HepG2 (cell line): ENCODE results near the gene CHTF18. TPM values are rescaled to one million over a fixed set of nuclear protein-coding genes. Genes with fewer than 3 reads are reported as not detected.
A peak's percentile ranks its signal among the peaks of the same experiment; 100 is the strongest.

ENCODE experiments used
- ASH2L ChIP-seq: fragments of 300-600, 200-600 bp; sonication (generic); IDR thresholded peaks from 2 replicates; pipeline ENCODE4 v1.7.0; 2017; ENCODE audit warnings: low read depth, mild to moderate bottlenecking, moderate library complexity, mixed read lengths, low read length; ENCODE audit not compliant: insufficient read length
- FOXA3 ChIP-seq: IDR thresholded peaks from 2 replicates; pipeline ENCODE4 v1.6.1; 2016; ENCODE audit warnings: missing genetic modification reagents, missing compliant biosample characterization
- MTERF4 ChIP-seq: sonication (generic); formaldehyde crosslinking; IDR thresholded peaks from 2 replicates; pipeline ENCODE4 v1.8.0; 2023; ENCODE audit warnings: mild to moderate bottlenecking, missing genetic modification reagents
- PBX2 ChIP-seq: IDR thresholded peaks from 2 replicates; pipeline ENCODE4 v1.6.1; 2016; ENCODE audit warnings: control low read depth
- POLR2A ChIP-seq, 2 experiments: IDR thresholded peaks; 2 replicates each; pipeline ENCODE4 v1.6.1; 2011; ENCODE audit warnings: low read depth in 2 of 2, low read length in 2 of 2, mild to moderate bottlenecking in 1 of 2, moderate library complexity in 1 of 2; ENCODE audit not compliant: insufficient read depth in 1 of 2
- REPIN1 ChIP-seq: sonication (generic); formaldehyde crosslinking; IDR thresholded peaks from 2 replicates; pipeline ENCODE4 v1.8.0; 2022; ENCODE audit warnings: missing genetic modification reagents, low read depth, mild to moderate bottlenecking, borderline replicate concordance
- SPEN ChIP-seq: sonication (generic); formaldehyde crosslinking; IDR thresholded peaks from 2 replicates; pipeline ENCODE4 v1.5.1; 2020; ENCODE audit warnings: low read depth, mild to moderate bottlenecking, missing genetic modification reagents
- UBTF ChIP-seq: sonication (generic); formaldehyde crosslinking; IDR thresholded peaks from 2 replicates; pipeline ENCODE4 v1.4.0; 2020; ENCODE audit warnings: mild to moderate bottlenecking, missing genetic modification reagents
- ZFX ChIP-seq: sonication (generic); formaldehyde crosslinking; IDR thresholded peaks from 2 replicates; pipeline ENCODE4 v1.4.0; 2020; ENCODE audit warnings: mild to moderate bottlenecking, low read depth, missing genetic modification reagents, moderate library complexity
- ZNF407 ChIP-seq: sonication (generic); formaldehyde crosslinking; IDR thresholded peaks from one replicate; pipeline ENCODE4 v1.5.1; 2020; ENCODE audit warnings: mild to moderate bottlenecking, missing genetic modification reagents; ENCODE audit errors: not compliant biosample characterization
- ZNF776 ChIP-seq: sonication (generic); formaldehyde crosslinking; IDR thresholded peaks from 2 replicates; pipeline ENCODE4 v1.4.0; 2020; ENCODE audit warnings: mild to moderate bottlenecking, missing genetic modification reagents
- ZNF792 ChIP-seq: IDR thresholded peaks from 2 replicates; pipeline ENCODE4 v1.6.1; 2016
- polyA plus RNA-seq, 8 experiments: library from polyadenylated mRNA; depleted of rRNA in 3 of 8; stranded (reverse) in 7 of 8; unstranded in 1 of 8; fragments of >200 nt; fragmentation: Illumina TruSeq in 4 of 8; extraction: Trizol in 4 of 8; gene quantifications; 2 replicates each; pipeline versions ENCODE4 v1.2.1 to v1.2.3, GENCODE V29; 2011 to 2016; ENCODE audit warnings: low read depth in 4 of 8, missing spikeins in 1 of 8, mixed read lengths in 1 of 8; ENCODE audit not compliant: insufficient read depth in 1 of 8
- total RNA-seq, 5 experiments: library from RNA; depleted of rRNA; stranded (reverse); fragments of >200 nt; fragmentation: Illumina TruSeq; extraction: Trizol; gene quantifications; 2 replicates each; pipeline ENCODE4 v1.2.3, GENCODE V29; 2016; ENCODE audit warnings: low read depth in 1 of 5
- TF ChIP-seq, protein P1 (sequence below): sonication (generic); formaldehyde crosslinking; IDR thresholded peaks from 2 replicates; pipeline ENCODE4 v1.4.0; 2020; ENCODE audit warnings: mild to moderate bottlenecking, missing genetic modification reagents

CHTF18 gene
- total and polyA plus RNA-seq, 2 of the 13 experiments (the other 11 are each of a cell fraction or from before 2014, with no cell fraction given), result 8.6 to 22.9 TPM

DNA sequence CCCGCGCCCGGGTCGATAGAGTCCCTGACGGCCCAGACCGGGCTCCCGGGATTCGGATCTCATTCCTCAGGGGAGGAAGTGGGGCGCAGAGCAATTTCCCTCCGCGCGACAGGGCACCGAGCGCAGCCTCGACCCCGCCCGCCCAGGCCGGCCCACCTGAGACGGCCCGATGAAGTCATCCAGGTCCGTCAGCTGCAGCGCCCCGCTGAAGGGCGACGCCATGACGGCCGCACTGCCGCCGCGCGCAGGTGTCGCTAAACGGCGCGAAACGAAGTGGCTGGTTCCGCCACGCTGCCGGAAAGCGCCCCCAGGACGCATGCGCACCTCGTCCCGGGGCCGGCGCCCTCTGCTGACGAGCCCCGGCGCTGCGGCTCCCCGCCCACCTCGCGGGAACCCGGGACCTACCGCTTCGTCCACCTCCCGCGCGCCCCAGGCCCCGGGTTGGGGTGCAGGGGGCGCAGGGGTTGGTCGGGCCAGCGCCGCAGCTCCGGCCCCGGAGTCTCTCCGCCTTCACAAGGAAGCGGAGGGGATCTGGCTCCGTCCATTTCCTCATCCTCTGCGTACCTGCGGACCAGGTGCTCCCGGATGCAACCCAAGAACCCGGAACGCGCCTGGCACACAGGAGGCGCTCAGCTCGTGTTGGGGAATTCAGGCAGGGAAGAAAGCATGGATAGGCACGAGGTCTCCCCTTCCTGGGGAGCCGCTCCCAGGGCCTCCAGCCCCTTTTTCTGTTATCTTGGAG is 47.5 kb upstream of the CHTF18 start, which contains the start of gene CIAO3 (continued):
- TF ChIP-seq, protein P1, sequence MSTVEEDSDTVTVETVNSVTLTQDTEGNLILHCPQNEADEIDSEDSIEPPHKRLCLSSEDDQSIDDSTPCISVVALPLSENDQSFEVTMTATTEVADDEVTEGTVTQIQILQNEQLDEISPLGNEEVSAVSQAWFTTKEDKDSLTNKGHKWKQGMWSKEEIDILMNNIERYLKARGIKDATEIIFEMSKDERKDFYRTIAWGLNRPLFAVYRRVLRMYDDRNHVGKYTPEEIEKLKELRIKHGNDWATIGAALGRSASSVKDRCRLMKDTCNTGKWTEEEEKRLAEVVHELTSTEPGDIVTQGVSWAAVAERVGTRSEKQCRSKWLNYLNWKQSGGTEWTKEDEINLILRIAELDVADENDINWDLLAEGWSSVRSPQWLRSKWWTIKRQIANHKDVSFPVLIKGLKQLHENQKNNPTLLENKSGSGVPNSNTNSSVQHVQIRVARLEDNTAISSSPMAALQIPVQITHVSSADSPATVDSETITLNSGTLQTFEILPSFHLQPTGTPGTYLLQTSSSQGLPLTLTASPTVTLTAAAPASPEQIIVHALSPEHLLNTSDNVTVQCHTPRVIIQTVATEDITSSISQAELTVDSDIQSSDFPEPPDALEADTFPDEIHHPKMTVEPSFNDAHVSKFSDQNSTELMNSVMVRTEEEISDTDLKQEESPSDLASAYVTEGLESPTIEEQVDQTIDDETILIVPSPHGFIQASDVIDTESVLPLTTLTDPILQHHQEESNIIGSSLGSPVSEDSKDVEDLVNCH (CRISPR knock-in tag), result no peak
- TF ChIP-seq ZNF792 (CRISPR knock-in tag) (peak; percentile 71; the same call in 1 of the 2 replicates), PBX2 (CRISPR knock-in tag) (no peak), MTERF4 (CRISPR knock-in tag) (no peak), ZFX (CRISPR knock-in tag) (peak; percentile 91), ASH2L (peak; percentile 28), ZNF407 (CRISPR knock-in tag) (peak; percentile 86), ZNF776 (CRISPR knock-in tag) (peak; percentile 54; the same call in 1 of the 2 replicates), POLR2A (IDR thresholded peaks at IDR 0.05; ENCODE audit: insufficient read depth in 1 of 2, low read depth in 2 of 2, low read length in 2 of 2) (peak; percentile 50 to 68; a peak in 3 of 4 replicates), UBTF (CRISPR knock-in tag) (peak; percentile 88), FOXA3 (CRISPR knock-in tag) (peak; percentile 64), REPIN1 (CRISPR knock-in tag) (peak; percentile 73; the same call in 1 of the 2 replicates), SPEN (CRISPR knock-in tag) (peak; percentile 95)
